WTC11 (cell line): ENCODE measurements around the gene SIRPB2.

Source experiments
- FOXJ3 ChIP-seq: sonication (generic); formaldehyde crosslinking; IDR thresholded peaks from 2 replicates; pipeline ENCODE4 v1.9.0; 2021; ENCODE audit warnings: missing genetic modification reagents, mild to moderate bottlenecking, borderline replicate concordance
- FOXP1 ChIP-seq: sonication (generic); formaldehyde crosslinking; IDR thresholded peaks from 2 replicates; pipeline ENCODE4 v1.8.0; 2022; ENCODE audit warnings: missing genetic modification reagents, mild to moderate bottlenecking, moderate library complexity, borderline replicate concordance
- MYBL2 ChIP-seq: sonication (generic); formaldehyde crosslinking; IDR thresholded peaks from 2 replicates; pipeline ENCODE4 v1.8.1; 2023; ENCODE audit warnings: mild to moderate bottlenecking, moderate library complexity, missing genetic modification reagents
- SP1 ChIP-seq: sonication (generic); formaldehyde crosslinking; conservative IDR thresholded peaks from 2 replicates; pipeline ENCODE4 v1.8.1; 2022; ENCODE audit warnings: missing genetic modification reagents
- TEAD4 ChIP-seq: sonication (generic); formaldehyde crosslinking; IDR thresholded peaks from 2 replicates; pipeline ENCODE4 v1.8.0; 2022; ENCODE audit warnings: mild to moderate bottlenecking, missing genetic modification reagents
- USF2 ChIP-seq: sonication (generic); formaldehyde crosslinking; IDR thresholded peaks from 2 replicates; pipeline ENCODE4 v1.8.1; 2023; ENCODE audit warnings: mild to moderate bottlenecking, missing genetic modification reagents, moderate library complexity
- ZNF121 ChIP-seq: sonication (generic); formaldehyde crosslinking; IDR thresholded peaks from 2 replicates; pipeline ENCODE4 v1.8.0; 2023; ENCODE audit warnings: missing genetic modification reagents
- TF ChIP-seq, protein P1 (sequence below): fragments of 200-600 bp; IDR thresholded peaks from 2 replicates; pipeline ENCODE4 v1.8.0; 2022; ENCODE audit warnings: antibody characterized with exemption
- TF ChIP-seq, protein P2 (sequence below): sonication (generic); formaldehyde crosslinking; IDR thresholded peaks from 2 replicates; pipeline ENCODE4 v1.8.0; 2022; ENCODE audit warnings: mild to moderate bottlenecking, missing genetic modification reagents
- TF ChIP-seq, protein P3 (sequence below): sonication (generic); formaldehyde crosslinking; IDR thresholded peaks from 2 replicates; pipeline ENCODE4 v1.8.0; 2022; ENCODE audit warnings: missing genetic modification reagents

GRCh38 chr20:1450926-1451491, 40.2 kb downstream of the SIRPB2 start:
- TF ChIP-seq ZNF121 (no peak), TEAD4 (no peak), SP1 (no peak), FOXJ3 (CRISPR knock-in tag) (no peak), FOXP1 (CRISPR knock-in tag) (no peak), MYBL2 (CRISPR knock-in tag) (no peak), USF2 (CRISPR knock-in tag) (no peak)
- TF ChIP-seq, protein P1, sequence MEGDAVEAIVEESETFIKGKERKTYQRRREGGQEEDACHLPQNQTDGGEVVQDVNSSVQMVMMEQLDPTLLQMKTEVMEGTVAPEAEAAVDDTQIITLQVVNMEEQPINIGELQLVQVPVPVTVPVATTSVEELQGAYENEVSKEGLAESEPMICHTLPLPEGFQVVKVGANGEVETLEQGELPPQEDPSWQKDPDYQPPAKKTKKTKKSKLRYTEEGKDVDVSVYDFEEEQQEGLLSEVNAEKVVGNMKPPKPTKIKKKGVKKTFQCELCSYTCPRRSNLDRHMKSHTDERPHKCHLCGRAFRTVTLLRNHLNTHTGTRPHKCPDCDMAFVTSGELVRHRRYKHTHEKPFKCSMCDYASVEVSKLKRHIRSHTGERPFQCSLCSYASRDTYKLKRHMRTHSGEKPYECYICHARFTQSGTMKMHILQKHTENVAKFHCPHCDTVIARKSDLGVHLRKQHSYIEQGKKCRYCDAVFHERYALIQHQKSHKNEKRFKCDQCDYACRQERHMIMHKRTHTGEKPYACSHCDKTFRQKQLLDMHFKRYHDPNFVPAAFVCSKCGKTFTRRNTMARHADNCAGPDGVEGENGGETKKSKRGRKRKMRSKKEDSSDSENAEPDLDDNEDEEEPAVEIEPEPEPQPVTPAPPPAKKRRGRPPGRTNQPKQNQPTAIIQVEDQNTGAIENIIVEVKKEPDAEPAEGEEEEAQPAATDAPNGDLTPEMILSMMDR = no peak
- TF ChIP-seq, protein P2, sequence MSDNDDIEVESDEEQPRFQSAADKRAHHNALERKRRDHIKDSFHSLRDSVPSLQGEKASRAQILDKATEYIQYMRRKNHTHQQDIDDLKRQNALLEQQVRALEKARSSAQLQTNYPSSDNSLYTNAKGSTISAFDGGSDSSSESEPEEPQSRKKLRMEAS = no peak
- TF ChIP-seq, protein P3, sequence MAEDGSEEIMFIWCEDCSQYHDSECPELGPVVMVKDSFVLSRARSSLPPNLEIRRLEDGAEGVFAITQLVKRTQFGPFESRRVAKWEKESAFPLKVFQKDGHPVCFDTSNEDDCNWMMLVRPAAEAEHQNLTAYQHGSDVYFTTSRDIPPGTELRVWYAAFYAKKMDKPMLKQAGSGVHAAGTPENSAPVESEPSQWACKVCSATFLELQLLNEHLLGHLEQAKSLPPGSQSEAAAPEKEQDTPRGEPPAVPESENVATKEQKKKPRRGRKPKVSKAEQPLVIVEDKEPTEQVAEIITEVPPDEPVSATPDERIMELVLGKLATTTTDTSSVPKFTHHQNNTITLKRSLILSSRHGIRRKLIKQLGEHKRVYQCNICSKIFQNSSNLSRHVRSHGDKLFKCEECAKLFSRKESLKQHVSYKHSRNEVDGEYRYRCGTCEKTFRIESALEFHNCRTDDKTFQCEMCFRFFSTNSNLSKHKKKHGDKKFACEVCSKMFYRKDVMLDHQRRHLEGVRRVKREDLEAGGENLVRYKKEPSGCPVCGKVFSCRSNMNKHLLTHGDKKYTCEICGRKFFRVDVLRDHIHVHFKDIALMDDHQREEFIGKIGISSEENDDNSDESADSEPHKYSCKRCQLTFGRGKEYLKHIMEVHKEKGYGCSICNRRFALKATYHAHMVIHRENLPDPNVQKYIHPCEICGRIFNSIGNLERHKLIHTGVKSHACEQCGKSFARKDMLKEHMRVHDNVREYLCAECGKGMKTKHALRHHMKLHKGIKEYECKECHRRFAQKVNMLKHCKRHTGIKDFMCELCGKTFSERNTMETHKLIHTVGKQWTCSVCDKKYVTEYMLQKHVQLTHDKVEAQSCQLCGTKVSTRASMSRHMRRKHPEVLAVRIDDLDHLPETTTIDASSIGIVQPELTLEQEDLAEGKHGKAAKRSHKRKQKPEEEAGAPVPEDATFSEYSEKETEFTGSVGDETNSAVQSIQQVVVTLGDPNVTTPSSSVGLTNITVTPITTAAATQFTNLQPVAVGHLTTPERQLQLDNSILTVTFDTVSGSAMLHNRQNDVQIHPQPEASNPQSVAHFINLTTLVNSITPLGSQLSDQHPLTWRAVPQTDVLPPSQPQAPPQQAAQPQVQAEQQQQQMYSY (CRISPR knock-in tag) = no peak
